Neural cell (in vitro differentiated cells): ENCODE results near the gene SND1. TPM values are rescaled to one million over a fixed set of nuclear protein-coding genes. Genes with fewer than 3 reads are reported as not detected.

Experiments used
- H2AFZ ChIP-seq: fragments of 200-600, 300-800 bp; sonication (generic), shearing (Covaris generic); 2 replicates; pipeline ENCODE4 v1.6.0; 2014; ENCODE audit warnings: low read depth, mild to moderate bottlenecking, antibody characterized with exemption, low read length, moderate library complexity
- H3F3A ChIP-seq: fragments of 200-600 bp; shearing (Covaris generic); 2 replicates; pipeline ENCODE4 v1.6.1; 2016; ENCODE audit warnings: mild to moderate bottlenecking, moderate library complexity, mixed read lengths, antibody characterized with exemption, low read length; ENCODE audit not compliant: insufficient read depth, poor library complexity, severe bottlenecking
- H3K27ac ChIP-seq: fragments of 200-600, 300-800 bp; sonication (generic), shearing (Covaris generic); 2 replicates; pipeline ENCODE4 v1.5.1; 2014; ENCODE audit warnings: mild to moderate bottlenecking, low read length, moderate library complexity
- H3K27me3 ChIP-seq: fragments of 300-800, 200-600 bp; sonication (generic), shearing (Covaris generic); 2 replicates; pipeline ENCODE4 v1.6.0; 2014; ENCODE audit warnings: mild to moderate bottlenecking, low read depth, low read length, moderate library complexity; ENCODE audit not compliant: insufficient read depth
- H3K36me3 ChIP-seq: fragments of 300-800, 200-600 bp; sonication (generic), shearing (Covaris generic); 2 replicates; pipeline ENCODE4 v1.5.1; 2014; ENCODE audit warnings: mild to moderate bottlenecking, antibody characterized with exemption, low read length, moderate library complexity; ENCODE audit not compliant: insufficient read depth
- H3K4me2 ChIP-seq: fragments of 300-800, 200-600 bp; sonication (generic), shearing (Covaris generic); 2 replicates; pipeline ENCODE4 v1.6.0; 2014; ENCODE audit warnings: mild to moderate bottlenecking, low read length
- H3K4me3 ChIP-seq: fragments of 300-800, 200-600 bp; sonication (generic), shearing (Covaris generic); 2 replicates; pipeline ENCODE4 v1.5.1; 2014; ENCODE audit warnings: mild to moderate bottlenecking, low read length, moderate library complexity
- H3K79me2 ChIP-seq: fragments of 200-600 bp; shearing (Covaris generic); replicated peaks from 2 replicates; pipeline ENCODE4 v1.6.0; 2014; ENCODE audit warnings: mild to moderate bottlenecking, low read length, moderate library complexity; ENCODE audit not compliant: insufficient read depth
- H3K9ac ChIP-seq: fragments of 300-800, 200-600 bp; sonication (generic), shearing (Covaris generic); 2 replicates; pipeline ENCODE4 v1.6.1; 2016; ENCODE audit warnings: mild to moderate bottlenecking, low read length, mixed read lengths
- H3K9me2 ChIP-seq: fragments of 200-600 bp; shearing (Covaris generic); 2 replicates; pipeline ENCODE4 v1.6.1; 2016; ENCODE audit warnings: mild to moderate bottlenecking, low read length, mixed read lengths; ENCODE audit not compliant: insufficient read depth
- H3K9me3 ChIP-seq: fragments of 200-600, 300-800 bp; sonication (generic), shearing (Covaris generic); 2 replicates; pipeline ENCODE4 v1.6.1; 2016; ENCODE audit warnings: mild to moderate bottlenecking, mixed run types, low read length, moderate library complexity, mixed read lengths
- H4K20me1 ChIP-seq: fragments of 200-600 bp; shearing (Covaris generic); 2 replicates; pipeline ENCODE4 v1.6.1; 2016; ENCODE audit warnings: mild to moderate bottlenecking, mixed run types; ENCODE audit not compliant: insufficient read depth
- CTCF ChIP-seq: fragments of 450-650 bp; IDR thresholded peaks from 2 replicates; pipeline ENCODE4 v1.5.1; 2014; ENCODE audit warnings: antibody characterized with exemption, mild to moderate bottlenecking, moderate library complexity; ENCODE audit not compliant: poor library complexity, severe bottlenecking
- MXI1 ChIP-seq: fragments of 450-650 bp; conservative IDR thresholded peaks from 2 replicates; pipeline ENCODE4 v1.6.1; 2014; ENCODE audit warnings: antibody characterized with exemption, mild to moderate bottlenecking; ENCODE audit not compliant: poor library complexity, severe bottlenecking
- POLR2AphosphoS5 ChIP-seq: IDR thresholded peaks from 2 replicates; pipeline ENCODE4 v1.6.1; 2012
- SMC3 ChIP-seq: fragments of 450-650 bp; conservative IDR thresholded peaks from 2 replicates; pipeline ENCODE4 v1.6.1; 2014; ENCODE audit warnings: antibody characterized with exemption, mild to moderate bottlenecking, moderate library complexity; ENCODE audit not compliant: poor library complexity
- TAF1 ChIP-seq: IDR thresholded peaks from 2 replicates; pipeline ENCODE4 v1.6.1; 2012; ENCODE audit warnings: low read depth
- polyA plus RNA-seq: library from polyadenylated mRNA; depleted of rRNA; stranded (reverse); fragments of >200 nt; gene quantifications from 2 replicates; pipeline ENCODE4 v1.2.3, GENCODE V29; 2014
- TF ChIP-seq, protein P1 (sequence below): IDR thresholded peaks from 2 replicates; pipeline ENCODE4 v1.6.1; 2012; ENCODE audit warnings: borderline replicate concordance

SND1 gene
- polyA plus RNA-seq, 1 donor from 2014 or later, result 37.4 TPM

DNA sequence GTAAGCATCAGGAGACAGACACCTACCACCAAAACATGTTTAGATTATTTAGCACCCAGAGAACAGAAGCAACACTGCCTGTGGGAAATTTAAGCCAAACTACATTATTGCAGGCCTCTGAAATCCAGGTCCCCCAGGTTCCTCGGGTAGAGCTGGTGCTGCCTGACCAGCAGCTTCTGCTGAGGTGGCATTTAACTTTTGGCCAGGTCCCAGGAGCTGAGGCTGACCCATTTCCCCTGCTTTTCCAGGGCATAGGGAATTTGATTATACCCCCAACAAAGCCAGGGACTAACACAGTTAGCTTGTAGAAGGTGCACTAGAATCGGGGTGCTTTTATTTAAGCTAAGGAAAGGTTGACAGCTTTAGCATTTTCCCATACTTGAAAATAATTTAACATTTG lies 374.6 kb downstream of the SND1 start:
- Histone ChIP-seq H3F3A (no peaks in the 10 kb centered on the region), H3K36me3 (peaks cover 7% of the 10 kb centered on the region), H2AFZ (no peak overlapping the region), H3K27ac (no peak overlapping the region), H3K4me3 (peak overlapping the region; percentile 90), H3K79me2 (peaks cover 82% of the 10 kb centered on the region), H3K27me3 (no peaks in the 10 kb centered on the region), H3K4me2 (peak overlapping the region; percentile 99), H3K9me2 (no peaks in the 10 kb centered on the region), H3K9ac (peak overlapping the region; percentile 8), H3K9me3 (no peaks in the 10 kb centered on the region), H4K20me1 (peaks cover 10% of the 10 kb centered on the region)
- TF ChIP-seq CTCF (no peak), POLR2AphosphoS5 (no peak), TAF1 (peak; percentile 15)

- H3K79me2 ChIP-seq, result peaks cover 77% of the 10 kb centered on the region
- TF ChIP-seq MXI1 (peak; percentile 29), SMC3 (peak; percentile 22), TAF1 (no peak)
- H3K36me3 ChIP-seq, result peaks cover 7% of the 10 kb centered on the region
- H2AFZ ChIP-seq, result no peak overlapping the region
- no peak overlapping the region for H3K27ac ChIP-seq
- peak overlapping the region; percentile 90 for H3K4me3 ChIP-seq
- no peaks in the 10 kb centered on the region for H3K9me2 ChIP-seq
- H4K20me1 ChIP-seq, result peaks cover 10% of the 10 kb centered on the region
- no peaks in the 10 kb centered on the region for H3K9me3 ChIP-seq
- H3K9ac ChIP-seq, result peak overlapping the region; percentile 48
- no peaks in the 10 kb centered on the region for H3K27me3 ChIP-seq
- H3K4me2 ChIP-seq, result peak overlapping the region; percentile 99
- H3F3A ChIP-seq, result no peaks in the 10 kb centered on the region
These were observed 375.5 kb downstream of the SND1 start for GRCh38 chr7:128027485-128027980.

DNA sequence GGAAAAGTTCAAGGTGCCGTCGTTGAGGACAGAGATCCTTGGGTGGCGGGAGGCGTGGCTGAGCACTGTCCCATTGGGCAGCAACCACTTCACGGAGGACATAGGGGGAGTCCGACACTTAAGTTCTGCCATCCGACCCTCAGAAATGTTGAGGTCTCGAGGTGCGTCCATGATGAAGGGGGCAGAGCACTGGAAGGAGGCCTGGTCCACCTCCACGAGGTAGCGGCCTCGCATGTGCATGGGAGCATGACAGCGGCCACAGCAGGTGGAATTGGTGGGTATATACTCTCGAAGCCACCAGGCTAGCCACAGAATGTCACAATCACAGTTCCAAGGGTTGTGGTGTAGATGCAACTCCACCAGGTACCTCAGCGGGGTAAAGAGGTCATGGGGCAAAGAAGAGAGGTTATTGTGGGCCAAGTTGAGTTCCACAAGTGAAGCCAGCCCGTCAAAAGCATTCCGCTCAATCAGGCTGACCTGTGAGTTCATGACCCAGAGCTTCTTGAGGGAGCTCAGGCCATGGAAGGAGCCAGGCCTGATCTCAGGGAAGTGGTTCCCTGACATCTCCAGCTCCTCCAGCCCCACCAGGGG lies 377.5 kb downstream of the SND1 start:
- H3K9ac ChIP-seq, result no peak overlapping the region
- H3K27ac ChIP-seq, result no peak overlapping the region
- H2AFZ ChIP-seq, result no peak overlapping the region
- H3K9me3 ChIP-seq, result no peaks in the 10 kb centered on the region
- H3K9me2 ChIP-seq, result no peaks in the 10 kb centered on the region
- peaks cover 10% of the 10 kb centered on the region for H4K20me1 ChIP-seq
- H3K4me2 ChIP-seq, result peak overlapping the region; percentile 78
- peak overlapping the region; percentile 90 for H3K4me3 ChIP-seq
- TF ChIP-seq, protein P1, sequence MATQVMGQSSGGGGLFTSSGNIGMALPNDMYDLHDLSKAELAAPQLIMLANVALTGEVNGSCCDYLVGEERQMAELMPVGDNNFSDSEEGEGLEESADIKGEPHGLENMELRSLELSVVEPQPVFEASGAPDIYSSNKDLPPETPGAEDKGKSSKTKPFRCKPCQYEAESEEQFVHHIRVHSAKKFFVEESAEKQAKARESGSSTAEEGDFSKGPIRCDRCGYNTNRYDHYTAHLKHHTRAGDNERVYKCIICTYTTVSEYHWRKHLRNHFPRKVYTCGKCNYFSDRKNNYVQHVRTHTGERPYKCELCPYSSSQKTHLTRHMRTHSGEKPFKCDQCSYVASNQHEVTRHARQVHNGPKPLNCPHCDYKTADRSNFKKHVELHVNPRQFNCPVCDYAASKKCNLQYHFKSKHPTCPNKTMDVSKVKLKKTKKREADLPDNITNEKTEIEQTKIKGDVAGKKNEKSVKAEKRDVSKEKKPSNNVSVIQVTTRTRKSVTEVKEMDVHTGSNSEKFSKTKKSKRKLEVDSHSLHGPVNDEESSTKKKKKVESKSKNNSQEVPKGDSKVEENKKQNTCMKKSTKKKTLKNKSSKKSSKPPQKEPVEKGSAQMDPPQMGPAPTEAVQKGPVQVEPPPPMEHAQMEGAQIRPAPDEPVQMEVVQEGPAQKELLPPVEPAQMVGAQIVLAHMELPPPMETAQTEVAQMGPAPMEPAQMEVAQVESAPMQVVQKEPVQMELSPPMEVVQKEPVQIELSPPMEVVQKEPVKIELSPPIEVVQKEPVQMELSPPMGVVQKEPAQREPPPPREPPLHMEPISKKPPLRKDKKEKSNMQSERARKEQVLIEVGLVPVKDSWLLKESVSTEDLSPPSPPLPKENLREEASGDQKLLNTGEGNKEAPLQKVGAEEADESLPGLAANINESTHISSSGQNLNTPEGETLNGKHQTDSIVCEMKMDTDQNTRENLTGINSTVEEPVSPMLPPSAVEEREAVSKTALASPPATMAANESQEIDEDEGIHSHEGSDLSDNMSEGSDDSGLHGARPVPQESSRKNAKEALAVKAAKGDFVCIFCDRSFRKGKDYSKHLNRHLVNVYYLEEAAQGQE, result no peak
- no peak for TF ChIP-seq SMC3
- H3F3A ChIP-seq, result no peaks in the 10 kb centered on the region
- peaks cover 63% of the 10 kb centered on the region for H3K79me2 ChIP-seq
- no peaks in the 10 kb centered on the region for H3K27me3 ChIP-seq
- H3K36me3 ChIP-seq, result peaks cover 7% of the 10 kb centered on the region
